ENCODE measurements around the gene LGALSL. TPM values are rescaled to one million over a fixed set of nuclear protein-coding genes. Genes with fewer than 3 reads are reported as not detected.

The LGALSL gene
- total RNA-seq, 2 donors from 2014 or later: 15.8 to 19.3 TPM

- no peak for ATAC-seq (ENCODE audit: insufficient number of reproducible peaks, low FRiP score, low read depth)
- Histone ChIP-seq H3K4me3 (no peak overlapping the region), H3K36me3 (no peaks in the 10 kb centered on the region), H3K4me1 (ENCODE audit: control insufficient read depth in 1 of 2, low read depth in 2 of 2) (no peaks in the 10 kb centered on the region), H3K27ac (no peak overlapping the region), H3K9me3 (no peaks in the 10 kb centered on the region), H3K27me3 (replicated peaks; ENCODE audit: insufficient read depth) (no peaks in the 10 kb centered on the region)
- no peak for DNase-seq (ENCODE audit: low spot score)
- TF ChIP-seq, protein P1, sequence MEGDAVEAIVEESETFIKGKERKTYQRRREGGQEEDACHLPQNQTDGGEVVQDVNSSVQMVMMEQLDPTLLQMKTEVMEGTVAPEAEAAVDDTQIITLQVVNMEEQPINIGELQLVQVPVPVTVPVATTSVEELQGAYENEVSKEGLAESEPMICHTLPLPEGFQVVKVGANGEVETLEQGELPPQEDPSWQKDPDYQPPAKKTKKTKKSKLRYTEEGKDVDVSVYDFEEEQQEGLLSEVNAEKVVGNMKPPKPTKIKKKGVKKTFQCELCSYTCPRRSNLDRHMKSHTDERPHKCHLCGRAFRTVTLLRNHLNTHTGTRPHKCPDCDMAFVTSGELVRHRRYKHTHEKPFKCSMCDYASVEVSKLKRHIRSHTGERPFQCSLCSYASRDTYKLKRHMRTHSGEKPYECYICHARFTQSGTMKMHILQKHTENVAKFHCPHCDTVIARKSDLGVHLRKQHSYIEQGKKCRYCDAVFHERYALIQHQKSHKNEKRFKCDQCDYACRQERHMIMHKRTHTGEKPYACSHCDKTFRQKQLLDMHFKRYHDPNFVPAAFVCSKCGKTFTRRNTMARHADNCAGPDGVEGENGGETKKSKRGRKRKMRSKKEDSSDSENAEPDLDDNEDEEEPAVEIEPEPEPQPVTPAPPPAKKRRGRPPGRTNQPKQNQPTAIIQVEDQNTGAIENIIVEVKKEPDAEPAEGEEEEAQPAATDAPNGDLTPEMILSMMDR (IDR thresholded peaks at IDR 0.05): no peak
Measured at GRCh38 chr2:64477037-64477436, 23.1 kb downstream of the LGALSL start.

GRCh38 chr2:64477979-64478378 is 24.0 kb downstream of the LGALSL start:
- H3K27ac ChIP-seq: no peak overlapping the region
- ATAC-seq (ENCODE audit: insufficient number of reproducible peaks, low FRiP score, low read depth) (no peak), DNase-seq (ENCODE audit: low spot score) (no peak)
- no peaks in the 10 kb centered on the region for H3K27me3 ChIP-seq (replicated peaks; ENCODE audit: insufficient read depth)
- H3K9me3 ChIP-seq: no peaks in the 10 kb centered on the region
- no peaks in the 10 kb centered on the region for H3K4me1 ChIP-seq (ENCODE audit: control insufficient read depth in 1 of 2, low read depth in 2 of 2)
- no peaks in the 10 kb centered on the region for H3K36me3 ChIP-seq
- TF ChIP-seq, protein P1 (IDR thresholded peaks at IDR 0.05): no peak
- H3K4me3 ChIP-seq: no peak overlapping the region

GRCh38 chr2:64478502-64479230 is 24.7 kb downstream of the LGALSL start:
- DNase-seq (ENCODE audit: low spot score): no peak
- H3K4me1 ChIP-seq (ENCODE audit: control insufficient read depth in 1 of 2, low read depth in 2 of 2): no peaks in the 10 kb centered on the region
- no peak overlapping the region for H3K4me3 ChIP-seq
- TF ChIP-seq, protein P1 (IDR thresholded peaks at IDR 0.05): no peak
- no peaks in the 10 kb centered on the region for H3K36me3 ChIP-seq
- ATAC-seq (ENCODE audit: insufficient number of reproducible peaks, low FRiP score, low read depth): no peak
- H3K9me3 ChIP-seq: no peaks in the 10 kb centered on the region
- H3K27me3 ChIP-seq (replicated peaks; ENCODE audit: insufficient read depth): no peaks in the 10 kb centered on the region
- no peak overlapping the region for H3K27ac ChIP-seq

DNA sequence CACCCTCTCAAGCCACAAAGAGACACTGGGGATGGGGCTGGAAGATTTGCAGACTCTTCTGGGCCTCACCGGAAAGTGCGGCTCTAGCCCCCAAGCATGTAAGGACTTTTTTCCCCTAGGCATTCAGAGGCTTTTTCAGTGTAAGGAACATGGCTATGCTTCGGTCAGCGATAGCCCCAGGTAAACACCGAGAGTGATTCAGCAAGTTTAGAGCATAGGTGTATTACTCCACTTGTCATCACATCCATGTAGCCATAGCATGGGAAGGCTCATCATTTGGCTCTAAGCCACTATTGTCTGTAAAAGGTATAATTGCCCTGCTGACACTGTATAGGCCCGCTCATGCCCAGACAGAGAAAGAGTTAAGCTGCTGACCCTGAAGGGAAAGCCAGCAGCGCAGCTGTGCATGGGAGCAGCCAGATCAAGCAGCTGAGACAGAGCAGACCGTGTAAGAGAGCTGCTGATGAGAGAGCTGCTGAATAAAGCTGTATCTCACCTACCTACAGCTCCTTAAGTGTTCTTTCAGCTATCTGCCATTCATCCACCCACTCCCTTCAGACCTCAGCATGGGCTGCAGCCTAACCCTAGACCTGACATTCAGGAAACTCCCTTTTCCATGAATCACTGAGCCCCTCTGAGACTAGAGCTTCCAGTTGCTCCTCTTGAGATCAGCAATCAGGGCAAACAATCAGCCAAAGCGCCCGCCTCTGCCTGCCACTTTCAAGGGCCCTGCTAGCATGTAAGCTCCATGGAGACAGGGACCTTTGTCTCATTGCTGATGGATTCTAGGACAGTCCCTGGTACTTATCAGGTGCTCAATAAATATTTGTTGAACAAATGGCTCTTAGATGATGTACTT is 25.5 kb downstream of the LGALSL start:
- Histone ChIP-seq H3K27ac (no peak overlapping the region), H3K36me3 (no peaks in the 10 kb centered on the region), H3K27me3 (replicated peaks; ENCODE audit: insufficient read depth) (no peaks in the 10 kb centered on the region), H3K9me3 (no peaks in the 10 kb centered on the region), H3K4me1 (ENCODE audit: control insufficient read depth in 1 of 2, low read depth in 2 of 2) (no peaks in the 10 kb centered on the region), H3K4me3 (no peak overlapping the region)
- TF ChIP-seq, protein P1 (IDR thresholded peaks at IDR 0.05): no peak
- ATAC-seq (ENCODE audit: insufficient number of reproducible peaks, low FRiP score, low read depth) (no peak), DNase-seq (ENCODE audit: low spot score) (no peak)

GRCh38 chr2:64481665-64482064 is 27.7 kb downstream of the LGALSL start:
- H3K27me3 ChIP-seq (replicated peaks; ENCODE audit: insufficient read depth): no peaks in the 10 kb centered on the region
- H3K36me3 ChIP-seq: no peaks in the 10 kb centered on the region
- DNase-seq (ENCODE audit: low spot score) (no peak), ATAC-seq (ENCODE audit: insufficient number of reproducible peaks, low FRiP score, low read depth) (no peak)
- H3K9me3 ChIP-seq: no peaks in the 10 kb centered on the region
- no peaks in the 10 kb centered on the region for H3K4me1 ChIP-seq (ENCODE audit: control insufficient read depth in 1 of 2, low read depth in 2 of 2)
- H3K27ac ChIP-seq: no peak overlapping the region
- no peak overlapping the region for H3K4me3 ChIP-seq
- TF ChIP-seq, protein P1 (IDR thresholded peaks at IDR 0.05): no peak

Data from thoracic aorta (tissue), 2 donors.